Nephron progenitor cell (in vitro differentiated cells): Measurements from ENCODE around the gene NMNAT2.

ENCODE experiments used
- DNase-seq: peaks from one replicate; pipeline ENCODE4 v3.0.0; 2021
- H3K27ac Mint-ChIP-seq: 2 replicates; pipeline ENCODE4 v1.8.0; 2021; ENCODE audit warnings: mild to moderate bottlenecking, moderate library complexity, mixed read lengths
- H3K27me3 Mint-ChIP-seq: 2 replicates; pipeline ENCODE4 v1.8.0; 2021; ENCODE audit warnings: mild to moderate bottlenecking, low read depth, mixed read lengths; ENCODE audit not compliant: poor library complexity
- H3K36me3 Mint-ChIP-seq: 2 replicates; pipeline ENCODE4 v1.8.0; 2021; ENCODE audit warnings: low read depth, mixed read lengths
- H3K4me1 Mint-ChIP-seq: 2 replicates; pipeline ENCODE4 v1.8.0; 2021; ENCODE audit warnings: mixed read lengths
- H3K4me3 Mint-ChIP-seq: 2 replicates; pipeline ENCODE4 v1.8.0; 2021; ENCODE audit warnings: mild to moderate bottlenecking, moderate library complexity, mixed read lengths
- H3K9me3 Mint-ChIP-seq: 2 replicates; pipeline ENCODE4 v1.8.0; 2021; ENCODE audit warnings: mild to moderate bottlenecking, moderate library complexity, mixed read lengths
- TF ChIP-seq, protein P1 (sequence below): fragments of 200-600 bp; sonication (generic); IDR thresholded peaks from 2 replicates; pipeline ENCODE4 v1.5.0; 2021; ENCODE audit warnings: antibody characterized with exemption

NMNAT2 gene

DNA sequence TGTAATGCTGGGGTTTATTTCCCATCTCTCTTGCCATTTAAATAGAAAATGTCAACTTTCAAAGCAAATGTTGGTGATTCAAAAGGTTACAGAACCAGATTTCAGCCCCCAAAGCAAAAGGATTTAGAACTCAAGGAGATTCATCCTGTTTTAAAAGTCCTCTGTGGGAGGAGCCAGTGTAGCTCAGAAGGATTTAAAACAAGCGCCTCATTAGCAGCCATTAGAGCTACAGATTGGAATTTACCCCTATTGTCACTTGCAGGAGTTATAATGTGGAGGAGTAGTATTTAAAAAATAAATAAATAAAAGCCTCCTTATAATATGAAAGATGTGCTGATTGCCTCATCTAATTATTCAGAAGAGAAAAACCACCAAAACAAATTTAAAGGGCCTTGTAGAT, 124.3 kb downstream of the NMNAT2 start:
- peaks cover 25% of the 10 kb centered on the region for H3K27me3 Mint-ChIP-seq
- no peak overlapping the region for H3K4me3 Mint-ChIP-seq
- TF ChIP-seq, protein P1, sequence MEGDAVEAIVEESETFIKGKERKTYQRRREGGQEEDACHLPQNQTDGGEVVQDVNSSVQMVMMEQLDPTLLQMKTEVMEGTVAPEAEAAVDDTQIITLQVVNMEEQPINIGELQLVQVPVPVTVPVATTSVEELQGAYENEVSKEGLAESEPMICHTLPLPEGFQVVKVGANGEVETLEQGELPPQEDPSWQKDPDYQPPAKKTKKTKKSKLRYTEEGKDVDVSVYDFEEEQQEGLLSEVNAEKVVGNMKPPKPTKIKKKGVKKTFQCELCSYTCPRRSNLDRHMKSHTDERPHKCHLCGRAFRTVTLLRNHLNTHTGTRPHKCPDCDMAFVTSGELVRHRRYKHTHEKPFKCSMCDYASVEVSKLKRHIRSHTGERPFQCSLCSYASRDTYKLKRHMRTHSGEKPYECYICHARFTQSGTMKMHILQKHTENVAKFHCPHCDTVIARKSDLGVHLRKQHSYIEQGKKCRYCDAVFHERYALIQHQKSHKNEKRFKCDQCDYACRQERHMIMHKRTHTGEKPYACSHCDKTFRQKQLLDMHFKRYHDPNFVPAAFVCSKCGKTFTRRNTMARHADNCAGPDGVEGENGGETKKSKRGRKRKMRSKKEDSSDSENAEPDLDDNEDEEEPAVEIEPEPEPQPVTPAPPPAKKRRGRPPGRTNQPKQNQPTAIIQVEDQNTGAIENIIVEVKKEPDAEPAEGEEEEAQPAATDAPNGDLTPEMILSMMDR = no peak
- peaks cover 36% of the 10 kb centered on the region for H3K4me1 Mint-ChIP-seq
- H3K27ac Mint-ChIP-seq = peak overlapping the region; percentile 59
- DNase-seq = no peak
- H3K36me3 Mint-ChIP-seq = no peaks in the 10 kb centered on the region
- H3K9me3 Mint-ChIP-seq = peaks cover 5% of the 10 kb centered on the region

DNA sequence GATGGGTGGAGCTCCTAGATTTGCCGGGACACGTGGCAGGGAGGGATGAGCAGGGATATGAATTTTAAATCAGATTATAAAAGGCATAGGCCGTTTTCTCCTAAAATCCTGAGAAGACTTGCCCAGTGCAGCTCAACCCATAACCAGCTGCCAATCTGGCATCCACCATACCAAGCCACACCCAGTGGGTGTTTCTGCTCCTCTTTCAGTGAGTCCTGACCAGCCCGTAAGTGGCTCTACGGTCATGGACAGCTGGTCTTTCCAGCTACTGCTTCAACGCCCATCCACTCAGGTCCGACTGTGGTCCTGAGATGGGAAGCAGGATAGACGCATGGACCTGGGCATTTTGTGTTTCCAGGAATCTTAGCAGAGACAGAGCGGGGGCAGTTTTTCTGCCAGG, 124.9 kb downstream of the NMNAT2 start:
- H3K4me3 Mint-ChIP-seq = no peak overlapping the region
- TF ChIP-seq, protein P1 = no peak
- peaks cover 36% of the 10 kb centered on the region for H3K4me1 Mint-ChIP-seq
- no peak for DNase-seq
- H3K9me3 Mint-ChIP-seq = peaks cover 3% of the 10 kb centered on the region
- H3K27me3 Mint-ChIP-seq = peaks cover 27% of the 10 kb centered on the region
- no peaks in the 10 kb centered on the region for H3K36me3 Mint-ChIP-seq
- no peak overlapping the region for H3K27ac Mint-ChIP-seq

DNA sequence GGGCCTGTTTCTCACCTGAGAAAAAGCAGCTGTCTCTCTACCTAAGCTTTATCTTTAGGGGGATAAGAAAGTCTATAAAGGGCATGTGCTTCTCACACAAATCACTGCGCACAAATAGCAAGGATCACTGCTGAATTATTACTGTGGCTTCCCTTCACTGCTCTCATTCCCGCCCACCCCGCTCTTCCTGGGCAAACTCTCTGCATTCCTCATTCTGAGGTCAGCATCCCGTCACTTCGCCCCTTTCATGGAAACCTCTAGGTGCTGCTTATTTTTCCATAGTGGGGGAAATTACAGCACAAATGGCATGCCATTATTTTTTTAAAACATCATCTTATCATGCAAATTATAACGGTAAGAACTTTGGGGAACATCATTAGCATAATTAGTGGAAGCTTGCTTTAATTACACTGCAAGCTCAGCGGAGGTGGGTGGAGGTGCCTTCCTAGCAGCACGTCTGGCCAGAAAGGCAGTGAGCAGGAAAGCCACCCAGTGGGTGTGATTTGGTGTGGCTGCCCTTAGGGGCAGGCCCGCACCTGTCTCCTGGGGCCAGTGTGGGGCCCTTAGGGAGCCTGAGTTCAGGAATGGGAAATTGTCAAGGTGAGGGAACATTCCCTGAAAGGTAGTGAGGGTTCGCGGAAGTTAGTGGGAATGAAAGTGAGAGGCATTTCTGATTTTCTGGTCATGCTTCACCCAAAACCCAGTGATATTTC, 126.2 kb downstream of the NMNAT2 start:
- Mint-ChIP-seq H3K4me1 (peaks cover 36% of the 10 kb centered on the region), H3K27ac (no peak overlapping the region), H3K36me3 (no peaks in the 10 kb centered on the region), H3K9me3 (peaks cover 3% of the 10 kb centered on the region), H3K4me3 (no peak overlapping the region), H3K27me3 (peaks cover 26% of the 10 kb centered on the region)
- peak; percentile 25 for DNase-seq
- TF ChIP-seq, protein P1 = no peak

DNA sequence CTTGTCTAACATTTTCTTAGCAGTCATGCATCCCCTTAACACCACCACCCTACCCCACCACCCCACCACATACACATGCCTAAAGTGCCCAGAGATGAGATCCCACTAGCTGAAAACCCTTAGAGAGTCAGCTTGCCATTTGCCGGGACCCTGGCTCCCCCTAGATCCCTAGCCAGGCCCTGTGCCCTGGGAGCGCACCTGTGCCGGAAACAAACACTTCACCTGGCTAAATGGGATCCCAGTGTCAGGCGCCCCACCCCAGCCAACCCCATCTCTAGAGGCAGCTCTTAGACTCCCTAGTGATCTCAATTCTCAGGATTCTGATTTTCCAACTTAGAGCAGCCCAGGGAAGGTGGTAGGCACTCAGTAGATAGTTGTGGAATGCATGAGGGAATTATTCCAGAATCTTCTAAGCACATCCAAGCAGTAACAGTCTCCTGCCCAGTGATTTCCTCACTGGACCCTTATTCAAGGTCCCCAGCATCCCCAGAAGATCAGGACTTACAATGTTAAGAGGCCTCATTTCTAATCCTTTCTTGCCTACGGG, 126.9 kb downstream of the NMNAT2 start:
- Mint-ChIP-seq H3K27ac (no peak overlapping the region), H3K36me3 (no peaks in the 10 kb centered on the region), H3K4me1 (peaks cover 36% of the 10 kb centered on the region), H3K27me3 (peaks cover 26% of the 10 kb centered on the region), H3K9me3 (peaks cover 3% of the 10 kb centered on the region), H3K4me3 (no peak overlapping the region)
- DNase-seq = no peak
- TF ChIP-seq, protein P1 = no peak

DNA sequence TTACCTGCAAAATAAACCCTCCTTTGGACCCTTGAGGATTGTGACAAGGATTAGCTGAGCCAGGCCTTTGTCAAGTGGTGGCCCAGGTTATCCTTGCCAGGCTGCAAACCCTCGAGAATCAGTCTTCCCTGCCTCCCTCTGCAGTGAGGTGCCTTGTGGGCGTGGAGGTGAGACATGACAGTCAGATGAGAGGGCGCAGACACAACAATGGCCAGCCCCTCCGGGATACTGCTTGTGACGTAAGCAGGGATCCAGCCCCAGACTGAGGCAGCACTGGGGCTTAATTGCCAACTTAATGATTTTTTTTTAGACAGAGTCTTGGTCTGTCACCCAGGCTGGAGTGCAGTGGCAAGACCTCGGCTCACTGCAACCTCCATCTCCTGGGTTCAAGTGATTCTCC, 127.6 kb downstream of the NMNAT2 start:
- Mint-ChIP-seq H3K27me3 (peaks cover 27% of the 10 kb centered on the region), H3K9me3 (peaks cover 3% of the 10 kb centered on the region), H3K4me1 (peaks cover 36% of the 10 kb centered on the region), H3K4me3 (no peak overlapping the region), H3K36me3 (no peaks in the 10 kb centered on the region), H3K27ac (no peak overlapping the region)
- no peak for DNase-seq
- TF ChIP-seq, protein P1 = no peak

DNA sequence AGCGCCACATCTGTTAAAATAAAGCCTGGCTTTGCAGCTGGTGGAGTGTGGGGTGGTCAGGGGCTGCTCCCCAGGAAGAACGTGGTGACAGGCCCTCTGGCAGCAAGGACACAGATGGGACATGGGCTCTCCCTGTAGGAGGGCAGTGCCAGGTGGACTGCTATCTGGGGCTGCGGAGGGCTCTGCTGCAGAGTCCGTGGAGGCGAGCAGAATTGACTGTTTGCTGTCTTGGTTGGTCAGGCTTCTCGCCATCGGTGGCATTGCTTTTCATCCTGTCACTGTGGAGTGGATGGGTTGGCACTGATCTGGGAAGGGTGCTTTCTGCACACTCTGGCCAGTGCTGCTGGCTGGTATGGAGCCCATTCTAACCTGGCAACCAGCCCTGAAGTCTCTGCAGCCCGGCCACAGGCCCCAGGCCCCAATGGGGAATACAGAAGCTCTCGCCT, 129.1 kb downstream of the NMNAT2 start:
- H3K27me3 Mint-ChIP-seq = peaks cover 32% of the 10 kb centered on the region

More for the DNA sequence above, 129.1 kb downstream of the NMNAT2 start:
- Mint-ChIP-seq H3K27ac (no peak overlapping the region), H3K4me1 (peaks cover 48% of the 10 kb centered on the region), H3K4me3 (no peak overlapping the region), H3K36me3 (no peaks in the 10 kb centered on the region), H3K9me3 (peaks cover 3% of the 10 kb centered on the region)
- DNase-seq = no peak
- TF ChIP-seq, protein P1 = no peak
